ENCODE measurements around the gene CLDN9.
A peak's percentile ranks its signal among the peaks of the same experiment; 100 is the strongest.

GRCh38 chr16:3022684-3023414, 10.1 kb downstream of the CLDN9 start:
- TF ChIP-seq REST (IDR thresholded peaks at IDR 0.05) (0 out of 2 replicates have a peak, but pooled peaks have one; percentile 19), CTCF (IDR thresholded peaks at IDR 0.05) (no peak), ESRRA (IDR thresholded peaks at IDR 0.05; ENCODE audit: borderline replicate concordance, low read length) (no peak), MAX (IDR thresholded peaks at IDR 0.05) (no peak), POLR2AphosphoS2 (conservative IDR thresholded peaks at IDR 0.05; ENCODE audit: low read length) (peak; percentile 20; the same call in 1 of the 2 replicates), HDAC2 (IDR thresholded peaks at IDR 0.05) (no peak)

All from A549 (cell line).